ENCODE measurements around the gene YARS1. TPM values are rescaled to one million over a fixed set of nuclear protein-coding genes. Genes with fewer than 3 reads are reported as not detected.

YARS1 gene
- total RNA-seq, 1 donor = 137 TPM

DNA sequence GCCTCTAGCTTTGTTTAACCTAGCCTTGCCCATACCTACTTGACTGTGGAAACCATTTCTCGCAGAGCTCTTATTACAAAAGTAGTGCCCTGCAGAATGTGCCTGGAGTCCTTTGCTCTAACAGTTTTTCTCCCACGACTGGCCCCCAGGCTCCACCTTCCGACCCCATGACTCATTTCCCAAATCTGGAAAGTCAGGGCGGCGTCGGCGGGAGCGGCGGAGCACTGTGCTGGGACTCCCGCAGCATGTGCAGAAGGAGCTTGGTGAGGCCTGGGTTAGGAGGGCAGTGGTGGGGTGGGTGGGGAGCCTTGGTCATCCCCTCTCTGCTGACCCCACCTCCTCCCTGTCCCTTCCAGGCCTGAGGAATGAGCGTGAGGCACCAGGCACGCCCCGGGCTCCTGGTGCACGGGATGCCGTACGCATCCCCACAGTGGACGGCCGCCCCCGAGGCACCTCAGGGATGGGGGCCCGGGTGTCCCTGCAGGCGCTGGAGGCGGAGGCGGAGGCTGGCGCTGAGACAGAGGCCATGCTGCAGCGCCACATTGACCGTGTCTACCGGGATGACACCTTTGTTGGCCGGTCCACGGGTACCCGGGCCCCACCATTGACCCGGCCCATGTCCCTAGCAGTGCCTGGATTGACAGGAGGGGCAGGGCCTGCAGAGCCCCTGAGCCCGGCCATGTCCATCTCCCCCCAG, 47.5 kb downstream of the YARS1 start:
- TF ChIP-seq, protein P1, sequence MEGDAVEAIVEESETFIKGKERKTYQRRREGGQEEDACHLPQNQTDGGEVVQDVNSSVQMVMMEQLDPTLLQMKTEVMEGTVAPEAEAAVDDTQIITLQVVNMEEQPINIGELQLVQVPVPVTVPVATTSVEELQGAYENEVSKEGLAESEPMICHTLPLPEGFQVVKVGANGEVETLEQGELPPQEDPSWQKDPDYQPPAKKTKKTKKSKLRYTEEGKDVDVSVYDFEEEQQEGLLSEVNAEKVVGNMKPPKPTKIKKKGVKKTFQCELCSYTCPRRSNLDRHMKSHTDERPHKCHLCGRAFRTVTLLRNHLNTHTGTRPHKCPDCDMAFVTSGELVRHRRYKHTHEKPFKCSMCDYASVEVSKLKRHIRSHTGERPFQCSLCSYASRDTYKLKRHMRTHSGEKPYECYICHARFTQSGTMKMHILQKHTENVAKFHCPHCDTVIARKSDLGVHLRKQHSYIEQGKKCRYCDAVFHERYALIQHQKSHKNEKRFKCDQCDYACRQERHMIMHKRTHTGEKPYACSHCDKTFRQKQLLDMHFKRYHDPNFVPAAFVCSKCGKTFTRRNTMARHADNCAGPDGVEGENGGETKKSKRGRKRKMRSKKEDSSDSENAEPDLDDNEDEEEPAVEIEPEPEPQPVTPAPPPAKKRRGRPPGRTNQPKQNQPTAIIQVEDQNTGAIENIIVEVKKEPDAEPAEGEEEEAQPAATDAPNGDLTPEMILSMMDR (IDR thresholded peaks at IDR 0.05; ENCODE audit: insufficient read depth, low read depth, low read length) = no peak
- peak; percentile 82 for DNase-seq (ENCODE audit: low read depth)
- no peak overlapping the region for H3K4me3 ChIP-seq (ENCODE audit: low read depth, low read length)

DNA sequence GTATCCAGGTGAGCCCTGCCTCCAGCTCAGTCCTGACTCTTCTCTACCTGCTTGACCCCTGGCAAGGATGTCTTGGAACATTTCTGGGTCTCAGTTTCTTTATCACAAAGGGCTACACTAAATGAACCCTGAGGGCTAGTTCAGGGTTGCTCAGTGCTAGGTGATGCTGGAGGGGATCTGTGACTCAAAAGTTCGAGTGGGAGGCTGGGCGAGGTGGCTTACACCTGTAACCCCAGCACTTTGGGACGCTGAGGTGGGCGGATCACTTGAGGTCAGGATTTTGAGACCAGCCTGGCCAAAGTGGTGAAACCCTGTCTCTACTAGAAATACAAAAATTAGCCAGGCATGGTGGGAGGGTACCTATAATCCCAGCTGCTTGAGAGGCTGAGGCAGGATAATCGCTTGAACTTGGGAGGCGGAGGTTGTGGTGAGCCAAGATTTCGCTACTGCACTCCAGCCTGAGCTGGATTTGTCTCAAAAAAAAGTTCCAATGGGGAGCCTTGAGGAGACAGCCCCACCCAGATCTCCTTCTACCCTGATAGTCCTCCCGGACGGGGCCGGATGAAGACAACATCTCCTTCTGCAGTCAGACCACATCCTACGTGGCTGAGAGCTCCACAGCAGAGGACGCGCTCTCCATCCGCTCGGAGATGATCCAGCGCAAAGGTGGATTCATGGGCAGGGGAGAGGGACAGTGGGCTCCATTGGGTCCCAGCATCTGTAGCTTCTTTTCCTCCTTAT, 48.9 kb downstream of the YARS1 start:
- DNase-seq (ENCODE audit: low read depth) = peak; percentile 30
- no peak overlapping the region for H3K4me3 ChIP-seq (ENCODE audit: low read depth, low read length)
- TF ChIP-seq, protein P1 (IDR thresholded peaks at IDR 0.05; ENCODE audit: insufficient read depth, low read depth, low read length) = no peak

DNA sequence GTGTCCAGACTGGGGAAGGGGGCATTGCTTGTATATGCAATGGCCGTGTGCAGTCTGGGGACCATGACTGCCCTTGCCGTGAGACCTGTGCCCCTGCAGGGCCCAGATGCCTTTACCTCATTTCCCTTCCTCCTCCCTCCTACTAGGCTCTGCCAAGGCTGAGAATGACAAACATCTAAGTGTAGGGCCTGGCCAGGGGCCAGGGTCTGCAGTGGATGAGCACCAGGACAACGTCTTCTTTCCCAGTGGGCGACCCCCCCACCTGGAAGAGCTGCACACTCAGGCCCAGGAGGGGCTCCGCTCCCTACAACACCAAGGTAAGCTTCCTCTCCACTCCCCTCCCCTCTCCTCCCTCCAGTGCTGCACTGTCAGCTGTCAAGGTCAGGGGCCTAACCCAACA, 49.5 kb downstream of the YARS1 start:
- DNase-seq (ENCODE audit: low read depth) = no peak
- TF ChIP-seq, protein P1 (IDR thresholded peaks at IDR 0.05; ENCODE audit: insufficient read depth, low read depth, low read length) = no peak
- no peak overlapping the region for H3K4me3 ChIP-seq (ENCODE audit: low read depth, low read length)

DNA sequence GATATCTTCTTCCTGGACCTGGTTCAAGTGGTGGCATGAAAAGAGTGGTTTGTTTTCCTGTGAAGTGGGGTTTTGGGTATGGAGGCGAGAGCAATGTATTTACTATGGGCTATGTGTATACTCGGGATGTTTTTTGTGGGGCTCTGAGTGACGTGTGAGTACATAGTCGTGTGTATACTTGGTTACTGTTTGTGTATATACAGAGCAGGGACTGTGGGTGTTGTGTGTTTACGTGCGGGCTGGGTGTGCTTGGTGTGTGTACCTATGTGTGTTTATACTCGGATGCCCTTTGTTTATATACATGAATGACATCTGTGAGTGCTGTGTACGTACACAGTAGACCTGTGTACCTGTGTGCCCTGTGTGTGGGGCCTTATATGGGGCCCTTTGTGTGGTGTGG, 50.0 kb downstream of the YARS1 start:
- TF ChIP-seq, protein P1 (IDR thresholded peaks at IDR 0.05; ENCODE audit: insufficient read depth, low read depth, low read length) = no peak
- no peak overlapping the region for H3K4me3 ChIP-seq (ENCODE audit: low read depth, low read length)
- DNase-seq (ENCODE audit: low read depth) = no peak

DNA sequence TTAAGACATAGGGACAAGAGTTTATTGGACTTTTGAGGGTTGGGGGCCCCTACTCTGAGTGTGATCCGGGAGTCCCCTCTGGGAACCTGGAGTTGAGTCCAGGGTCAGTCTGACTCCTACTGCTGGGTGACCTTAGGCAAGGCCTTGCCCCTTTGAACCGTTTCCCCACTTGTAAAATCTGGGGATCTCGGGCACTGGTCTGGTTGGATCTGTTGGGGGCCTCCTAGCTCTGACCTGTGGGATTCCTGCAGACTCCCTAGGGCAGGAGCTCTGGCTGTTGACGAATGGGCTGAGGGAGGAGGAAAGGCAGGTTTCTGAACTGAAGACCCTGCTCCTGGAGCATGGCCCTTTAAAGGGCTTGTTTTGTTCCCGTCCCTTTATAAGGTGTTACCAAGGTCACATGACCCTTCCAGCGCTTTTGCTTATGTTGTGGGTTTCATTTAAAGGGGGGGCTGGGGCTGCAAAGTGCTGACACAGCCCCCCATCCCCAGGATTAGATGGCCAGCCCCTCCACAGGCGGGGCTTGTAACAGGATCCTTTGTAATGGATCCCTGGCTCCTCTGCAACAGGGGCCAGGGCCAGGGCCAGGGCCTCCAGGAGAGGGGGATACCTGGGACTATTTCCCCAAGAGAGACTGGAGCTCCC, 50.7 kb downstream of the YARS1 start:
- DNase-seq (ENCODE audit: low read depth) = no peak
- H3K4me3 ChIP-seq (ENCODE audit: low read depth, low read length) = no peak overlapping the region
- TF ChIP-seq, protein P1 (IDR thresholded peaks at IDR 0.05; ENCODE audit: insufficient read depth, low read depth, low read length) = no peak

DNA sequence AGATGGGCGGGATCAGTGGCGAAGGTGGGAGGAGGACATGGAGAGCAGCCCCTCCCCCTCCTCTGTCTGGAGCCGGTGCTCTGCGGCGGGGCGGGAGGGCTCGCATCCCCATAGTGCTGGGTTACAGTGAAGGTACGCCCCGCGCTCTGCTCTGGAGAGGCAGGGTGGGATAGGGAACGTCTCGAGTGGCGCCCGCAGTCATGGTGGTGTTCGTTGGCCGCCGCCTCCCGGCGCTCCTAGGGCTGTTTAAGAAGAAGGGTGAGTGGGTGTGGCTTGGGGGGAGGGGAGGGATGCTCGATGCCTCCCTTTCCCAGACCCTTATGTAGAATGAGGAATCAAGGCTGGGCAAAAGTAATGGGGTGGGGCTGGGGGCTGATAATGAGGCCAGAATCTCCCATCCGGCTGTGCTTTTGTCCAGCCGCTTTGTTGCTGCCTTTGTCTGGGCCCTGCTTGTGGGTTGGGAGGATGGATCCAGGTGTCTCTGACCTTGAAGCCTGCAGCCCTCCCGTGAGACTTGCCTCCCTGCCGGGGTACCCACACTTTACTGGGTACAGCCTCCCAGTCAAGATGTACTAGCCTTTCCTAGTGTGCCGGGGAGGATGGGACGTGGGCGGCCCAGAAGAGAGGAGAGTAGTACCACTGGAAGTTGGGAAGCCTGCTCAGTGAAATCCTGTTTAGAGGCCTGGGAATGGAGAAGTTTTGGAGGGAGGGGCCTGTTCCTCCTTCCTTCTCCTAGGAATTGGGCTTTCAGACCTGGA, 51.4 kb downstream of the YARS1 start:
- H3K4me3 ChIP-seq (ENCODE audit: low read depth, low read length) = no peak overlapping the region
- DNase-seq (ENCODE audit: low read depth) = no peak
- TF ChIP-seq, protein P1 (IDR thresholded peaks at IDR 0.05; ENCODE audit: insufficient read depth, low read depth, low read length) = no peak
